Hepatocyte (in vitro differentiated cells): ENCODE measurements around the gene PDK1.

Source experiments
- EZH2 ChIP-seq: fragments of 200-600 bp; sonication (generic); IDR thresholded peaks from 2 replicates; pipeline ENCODE4 v1.6.1; 2016; ENCODE audit warnings: antibody characterized with exemption, mild to moderate bottlenecking, borderline replicate concordance
- EZH2phosphoT487 ChIP-seq: fragments of 200-600 bp; sonication (generic); IDR thresholded peaks from one replicate; pipeline ENCODE4 v1.6.1; 2018; ENCODE audit warnings: antibody characterized with exemption, mild to moderate bottlenecking, low read depth, moderate library complexity; ENCODE audit not compliant: unreplicated experiment, severe bottlenecking
- TF ChIP-seq, protein P1 (sequence below): fragments of 200-600 bp; sonication (generic); IDR thresholded peaks from 2 replicates; pipeline ENCODE4 v1.5.1; 2016; ENCODE audit warnings: antibody characterized with exemption, mild to moderate bottlenecking; ENCODE audit not compliant: poor library complexity

- TF ChIP-seq, protein P1, sequence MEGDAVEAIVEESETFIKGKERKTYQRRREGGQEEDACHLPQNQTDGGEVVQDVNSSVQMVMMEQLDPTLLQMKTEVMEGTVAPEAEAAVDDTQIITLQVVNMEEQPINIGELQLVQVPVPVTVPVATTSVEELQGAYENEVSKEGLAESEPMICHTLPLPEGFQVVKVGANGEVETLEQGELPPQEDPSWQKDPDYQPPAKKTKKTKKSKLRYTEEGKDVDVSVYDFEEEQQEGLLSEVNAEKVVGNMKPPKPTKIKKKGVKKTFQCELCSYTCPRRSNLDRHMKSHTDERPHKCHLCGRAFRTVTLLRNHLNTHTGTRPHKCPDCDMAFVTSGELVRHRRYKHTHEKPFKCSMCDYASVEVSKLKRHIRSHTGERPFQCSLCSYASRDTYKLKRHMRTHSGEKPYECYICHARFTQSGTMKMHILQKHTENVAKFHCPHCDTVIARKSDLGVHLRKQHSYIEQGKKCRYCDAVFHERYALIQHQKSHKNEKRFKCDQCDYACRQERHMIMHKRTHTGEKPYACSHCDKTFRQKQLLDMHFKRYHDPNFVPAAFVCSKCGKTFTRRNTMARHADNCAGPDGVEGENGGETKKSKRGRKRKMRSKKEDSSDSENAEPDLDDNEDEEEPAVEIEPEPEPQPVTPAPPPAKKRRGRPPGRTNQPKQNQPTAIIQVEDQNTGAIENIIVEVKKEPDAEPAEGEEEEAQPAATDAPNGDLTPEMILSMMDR = no peak
- no peak for TF ChIP-seq EZH2phosphoT487
- TF ChIP-seq EZH2 = no peak
These were observed 17.1 kb downstream of the PDK1 start for GRCh38 chr2:172572981-172573380.
